IPS-NIHi7 (cell line): ENCODE data around the gene BTBD9.

Experiments used
- DNase-seq: peaks from one replicate; pipeline ENCODE4 v3.0.0; 2012; ENCODE audit warnings: mixed read lengths; ENCODE audit errors: extremely low spot score

Gene BTBD9

GRCh38 chr6:38555606-38556005 lies 84.1 kb downstream of the BTBD9 start:
- no peak for DNase-seq

DNA sequence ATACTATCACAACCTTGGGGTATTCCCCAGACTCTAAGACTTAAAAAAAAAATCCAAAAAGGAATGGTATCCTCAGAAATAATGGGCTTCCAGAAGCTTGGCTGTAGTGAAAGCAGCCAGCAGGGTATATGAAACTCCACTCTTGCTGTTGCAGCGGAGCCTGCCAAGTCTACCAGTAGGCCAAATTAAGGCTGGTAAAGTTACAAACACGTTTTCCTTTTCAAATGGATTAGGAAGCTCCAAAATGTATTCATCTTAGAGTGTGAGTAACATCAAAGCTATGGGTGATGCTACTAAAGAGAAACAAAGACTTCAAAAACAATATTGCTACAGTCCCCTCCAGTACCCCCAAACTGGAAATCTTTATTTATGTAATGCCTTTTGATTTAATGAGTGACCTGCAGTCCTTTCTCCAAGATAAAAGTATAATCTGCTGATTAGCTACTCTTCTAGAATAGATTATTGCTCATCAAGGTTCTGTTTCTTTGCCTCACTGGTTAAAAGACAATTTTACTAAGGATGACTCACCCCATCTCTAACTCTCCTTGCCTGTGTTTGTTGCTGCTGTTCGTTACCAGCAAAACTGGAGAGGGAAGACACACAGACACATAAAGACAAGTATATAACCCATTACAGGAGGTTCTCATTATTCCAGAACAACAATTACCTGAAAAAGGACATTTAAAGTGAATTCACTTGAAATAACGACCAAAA lies 84.9 kb downstream of the BTBD9 start:
- DNase-seq: no peak

GRCh38 chr6:38554014-38554413 lies 85.7 kb downstream of the BTBD9 start:
- DNase-seq: no peak

GRCh38 chr6:38552121-38552520 lies 87.6 kb downstream of the BTBD9 start:
- no peak for DNase-seq

GRCh38 chr6:38549795-38550194 lies 89.9 kb downstream of the BTBD9 start:
- DNase-seq: no peak

DNA sequence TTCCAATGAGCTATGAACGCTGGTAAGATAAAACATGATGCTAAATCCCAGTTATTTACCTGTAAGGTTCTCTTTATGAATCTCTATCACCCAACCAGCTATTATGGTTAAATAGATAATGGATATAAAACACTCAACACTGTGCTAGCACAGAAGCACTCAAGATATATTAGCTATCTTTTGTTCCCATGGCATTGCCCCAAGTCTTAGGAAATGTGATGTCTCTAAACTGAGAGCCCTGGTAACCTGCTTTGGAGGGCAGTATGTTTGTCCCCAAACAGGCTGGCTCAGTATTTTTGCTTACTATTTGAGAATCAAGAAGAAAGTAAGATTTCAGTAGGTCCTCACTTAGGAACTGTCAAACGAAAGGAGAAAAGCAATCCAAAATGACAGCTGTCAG lies 90.5 kb downstream of the BTBD9 start:
- no peak for DNase-seq

DNA sequence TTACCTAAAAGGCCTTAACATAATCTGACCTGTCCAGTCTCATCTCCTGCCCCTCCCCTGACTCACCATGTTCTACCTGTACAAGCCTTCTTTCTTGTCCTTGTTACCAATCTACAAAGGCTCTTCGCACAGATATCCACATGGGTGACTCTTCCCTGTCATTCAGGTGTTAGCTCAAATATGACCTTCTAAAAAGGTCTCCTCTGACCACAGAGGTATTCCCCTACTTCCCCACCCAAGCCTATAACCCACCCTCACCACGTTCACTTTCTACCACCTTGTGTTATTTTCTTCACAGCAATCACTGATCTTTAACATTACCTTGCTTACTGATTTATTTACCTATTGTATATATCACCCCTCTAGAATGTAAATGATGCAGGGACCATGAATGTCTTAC lies 96.7 kb downstream of the BTBD9 start:
- DNase-seq: no peak

DNA sequence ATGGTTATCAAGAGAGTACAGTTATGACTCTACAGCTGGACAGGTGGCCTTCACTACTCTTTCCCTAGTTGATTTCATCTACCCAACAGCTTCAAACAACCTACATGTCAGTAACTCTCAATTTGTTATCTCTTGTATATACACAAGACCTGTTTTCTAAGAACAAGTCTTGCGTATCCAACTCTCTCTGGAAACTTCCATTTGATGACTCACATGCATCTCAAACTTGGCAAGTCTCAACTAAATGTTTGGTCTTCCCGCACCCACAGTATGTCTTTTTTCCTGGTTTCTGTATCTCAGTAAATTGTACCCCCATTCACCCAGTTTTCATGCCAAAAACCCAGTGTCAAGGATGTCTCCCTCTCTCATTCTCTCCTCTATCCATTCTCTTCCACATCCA lies 97.7 kb downstream of the BTBD9 start:
- DNase-seq: no peak

GRCh38 chr6:38533064-38533463 lies 106.7 kb downstream of the BTBD9 start:
- DNase-seq: no peak

- no peak for DNase-seq
Observed at GRCh38 chr6:38531134-38531533, 108.6 kb downstream of the BTBD9 start.

DNA sequence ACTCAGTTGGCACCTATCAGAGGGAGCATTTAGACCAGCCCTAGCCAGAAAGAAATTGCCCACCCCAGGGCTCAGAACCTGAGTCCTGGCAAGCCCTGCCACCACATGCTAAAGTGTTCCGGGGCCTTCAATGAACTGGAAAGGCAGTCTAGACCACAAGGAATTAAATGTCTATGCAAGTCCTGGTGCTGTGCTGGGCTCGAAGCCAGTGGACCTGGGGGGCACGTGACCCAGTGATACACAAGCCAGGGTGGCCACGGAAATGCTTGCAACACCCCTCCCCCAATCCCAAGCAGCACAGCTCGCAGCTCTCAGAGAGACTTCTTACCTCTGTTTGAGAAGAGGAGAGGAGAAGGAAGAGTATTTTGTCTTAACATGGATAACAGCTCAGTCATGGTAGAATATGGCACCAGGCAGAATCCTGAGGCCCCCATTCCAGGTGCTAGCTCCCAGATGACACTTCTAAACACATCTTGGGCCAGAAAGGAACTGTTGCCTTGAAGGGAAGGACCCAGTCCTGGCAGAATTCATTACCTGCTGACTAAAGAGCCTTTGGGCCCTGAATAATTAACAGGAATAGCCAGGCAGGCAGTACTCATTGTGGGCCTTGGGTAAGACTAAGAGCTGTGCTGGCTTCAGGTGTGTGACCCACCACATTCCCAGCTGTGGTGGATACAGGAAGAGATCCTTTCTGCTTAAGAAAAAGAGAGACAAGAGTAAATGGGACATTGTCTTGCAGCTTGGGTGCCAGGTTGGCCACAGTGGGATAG lies 111.3 kb downstream of the BTBD9 start:
- DNase-seq: no peak

DNA sequence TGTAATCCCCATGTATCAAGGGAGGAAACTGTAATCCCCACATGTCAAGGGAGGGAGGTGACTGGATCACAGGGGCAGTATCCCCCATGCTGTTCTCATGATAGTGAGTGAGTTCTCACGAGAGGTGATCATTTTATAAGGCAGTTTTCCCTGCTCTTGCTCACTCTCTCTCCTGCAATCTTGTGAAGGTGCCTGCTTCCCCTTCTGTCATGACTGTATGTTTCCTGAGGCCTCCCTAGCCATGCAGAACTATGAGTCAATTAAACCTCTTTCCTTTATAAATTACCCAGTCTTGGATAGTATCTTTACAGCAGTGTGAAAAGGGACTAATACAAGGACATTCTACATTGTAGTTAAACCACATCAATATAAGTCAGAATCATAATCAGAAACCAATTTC lies 112.4 kb downstream of the BTBD9 start:
- no peak for DNase-seq

DNA sequence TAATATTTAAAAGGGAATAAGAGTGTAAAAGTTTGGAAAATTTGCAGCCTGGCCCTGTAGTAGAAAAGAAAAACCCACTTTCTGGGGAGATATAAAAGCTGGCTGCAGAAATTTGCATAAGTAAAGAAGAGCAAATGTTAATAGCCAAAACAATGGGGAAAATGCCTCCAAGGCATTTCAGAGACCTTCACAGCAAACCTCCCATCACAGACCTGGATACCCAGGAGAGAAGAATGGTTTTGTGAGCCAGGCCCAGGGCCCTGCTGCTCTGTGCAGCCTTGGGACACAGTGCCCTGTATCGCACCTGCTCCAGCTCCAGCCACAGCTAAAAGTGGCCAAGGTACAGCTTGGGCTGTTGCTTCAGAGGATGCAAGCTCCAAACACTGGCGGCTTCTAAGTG lies 113.8 kb downstream of the BTBD9 start:
- no peak for DNase-seq

DNA sequence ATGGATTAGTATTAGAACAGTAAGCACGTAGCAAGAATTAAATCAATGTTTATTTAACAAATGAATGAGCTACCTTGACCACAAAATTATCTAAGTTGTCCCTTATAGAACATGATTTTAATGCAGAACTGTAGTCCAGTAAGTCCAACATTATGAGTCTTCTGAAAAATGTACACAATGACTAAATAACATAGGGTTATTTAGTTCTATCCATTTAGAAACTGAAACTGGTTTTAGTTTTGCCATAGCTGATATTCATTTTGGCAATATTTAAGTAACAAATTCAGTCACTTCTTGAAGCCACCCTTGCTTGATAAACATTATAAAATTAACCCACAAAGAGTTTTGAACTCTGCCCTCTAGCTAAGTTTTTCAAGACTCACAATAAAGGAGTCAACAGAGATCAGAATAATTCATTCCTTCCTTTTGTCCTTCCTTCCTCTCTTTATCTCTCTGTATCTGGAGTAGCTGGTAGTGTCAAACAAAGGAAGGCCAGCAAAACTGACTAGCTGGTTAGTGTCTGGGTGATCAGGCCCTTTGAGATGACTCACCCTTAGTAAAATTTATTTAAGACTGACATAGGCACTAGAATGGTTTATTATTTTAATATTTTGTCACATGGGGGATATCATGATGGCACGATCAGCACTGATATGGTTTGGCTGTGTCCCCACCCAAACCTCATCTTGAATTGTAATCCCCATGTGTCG lies 115.1 kb downstream of the BTBD9 start:
- DNase-seq: no peak

DNA sequence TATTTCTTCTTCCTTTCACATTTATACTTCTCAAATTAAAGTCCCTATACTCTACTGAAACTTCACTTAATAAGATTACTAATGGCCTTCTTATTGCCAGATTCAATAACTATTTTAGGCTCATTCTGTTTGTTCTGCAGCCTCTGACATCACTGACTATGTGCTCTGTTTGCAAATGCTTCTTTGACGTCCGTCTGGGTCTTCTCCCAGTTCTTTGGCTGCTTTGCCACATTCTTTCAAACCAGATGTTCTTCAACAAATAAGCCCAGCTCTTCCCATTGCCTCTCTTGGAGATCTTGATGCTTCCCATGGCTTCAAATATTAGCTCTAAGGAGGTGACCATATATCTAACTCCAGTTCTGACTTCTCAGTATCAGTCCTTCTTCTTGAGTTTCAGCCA lies 117.4 kb downstream of the BTBD9 start:
- no peak for DNase-seq

DNA sequence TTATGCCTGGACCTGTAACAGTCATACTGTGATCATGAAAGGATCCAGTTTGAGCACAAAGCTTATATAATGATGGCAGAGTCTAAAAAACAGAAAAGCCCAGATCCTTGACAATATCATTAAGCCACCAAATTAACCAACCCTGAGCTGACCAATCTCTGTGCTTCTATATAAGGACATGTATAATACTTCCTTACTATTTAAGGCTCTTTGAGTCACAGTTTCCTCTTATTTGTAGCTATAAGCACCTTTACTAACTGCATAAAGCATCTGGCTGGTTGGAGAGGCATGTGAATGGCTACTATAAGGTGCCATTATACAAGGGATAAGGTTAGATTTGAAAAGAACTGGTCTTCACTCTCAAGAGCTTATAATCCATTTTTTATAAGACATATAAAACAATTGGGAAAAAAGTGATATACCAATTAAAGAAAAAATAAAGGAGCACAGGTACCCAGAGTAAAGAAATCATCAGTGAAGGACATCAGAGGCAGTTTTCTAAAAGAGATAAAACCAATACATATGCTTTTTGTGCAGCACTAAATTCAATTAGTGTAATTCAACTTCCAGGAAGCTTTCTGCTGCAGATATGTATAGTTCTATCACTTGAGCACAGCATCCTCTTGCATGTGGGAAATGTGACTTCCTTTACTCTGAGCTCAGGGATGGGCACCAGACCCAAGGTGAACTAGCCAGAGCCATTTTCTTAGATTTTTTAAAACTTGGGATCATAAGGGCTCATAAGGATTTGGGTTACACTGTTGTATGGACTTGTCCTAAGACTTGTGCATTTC lies 121.0 kb downstream of the BTBD9 start:
- DNase-seq: no peak

DNA sequence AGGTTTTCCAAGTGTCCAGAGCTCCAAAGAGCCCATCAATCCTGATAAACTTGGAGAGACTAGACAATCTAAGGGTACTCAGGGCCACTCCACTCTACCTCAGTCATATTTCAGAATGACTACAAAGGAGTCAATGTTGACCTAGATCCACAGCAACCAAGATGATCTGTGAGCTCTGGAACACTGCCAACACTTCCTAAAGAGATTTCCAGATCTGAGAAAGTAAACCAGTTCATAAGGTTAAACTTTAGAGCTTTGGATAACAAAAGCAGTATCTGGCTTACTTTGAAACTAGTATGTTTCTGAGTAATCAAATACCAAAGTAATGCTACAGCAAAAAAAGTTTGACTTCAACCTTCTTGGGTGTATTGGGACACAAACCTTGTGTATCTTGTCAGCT lies 122.7 kb downstream of the BTBD9 start:
- DNase-seq: no peak

DNA sequence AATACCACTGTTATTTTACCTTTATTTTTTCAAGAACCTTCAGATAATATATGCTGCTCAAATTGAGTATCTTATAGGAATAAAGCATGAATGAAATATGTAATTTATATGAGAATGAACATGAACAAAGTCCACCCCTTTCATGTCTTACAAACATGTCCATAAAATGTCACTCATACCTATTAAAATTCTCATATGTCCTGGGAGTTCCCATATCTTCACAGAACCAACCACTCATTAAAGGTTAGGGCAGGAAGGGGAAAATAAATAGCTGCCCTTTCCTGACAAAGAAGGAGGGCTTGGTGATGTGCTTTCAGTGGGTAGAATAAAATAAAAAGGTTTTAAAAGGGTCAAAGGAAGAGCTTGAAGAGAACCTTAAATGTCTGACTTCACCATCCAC lies 125.3 kb downstream of the BTBD9 start:
- DNase-seq: no peak

GRCh38 chr6:38512211-38512610 lies 127.5 kb downstream of the BTBD9 start:
- no peak for DNase-seq

DNA sequence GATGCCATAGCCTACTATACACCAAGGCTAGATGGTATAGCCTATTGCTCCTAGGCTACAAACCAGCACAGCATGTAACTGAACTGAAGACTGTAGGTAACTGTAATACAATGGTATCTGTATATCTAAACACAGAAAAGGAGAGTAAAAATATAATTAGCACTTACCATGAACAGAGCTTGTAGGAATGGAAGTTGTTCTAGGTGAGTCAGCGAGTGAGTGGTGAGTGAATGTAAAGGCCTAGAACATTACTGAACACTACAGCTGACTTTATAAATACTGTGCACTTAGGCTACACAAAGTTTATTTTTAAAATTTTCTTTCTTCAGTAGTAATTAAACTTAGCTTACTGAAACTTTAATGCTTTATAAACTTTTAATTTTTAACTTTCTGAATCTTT lies 129.5 kb downstream of the BTBD9 start:
- DNase-seq: no peak

- no peak for DNase-seq
Observed at GRCh38 chr6:38509713-38510112, 130.0 kb downstream of the BTBD9 start.

GRCh38 chr6:38508894-38509293 lies 130.8 kb downstream of the BTBD9 start:
- DNase-seq: no peak
